HEK293T (cell line): ENCODE results near the gene CTBP1.

Experiments
- ARNT ChIP-seq: fragments of 450-650 bp; IDR thresholded peaks from 2 replicates; pipeline ENCODE4 v1.6.1; 2017; ENCODE audit warnings: mild to moderate bottlenecking
- BHLHE40 ChIP-seq: fragments of 450-650 bp; IDR thresholded peaks from 2 replicates; pipeline ENCODE4 v1.6.1; 2016; ENCODE audit warnings: mild to moderate bottlenecking, moderate library complexity, borderline replicate concordance
- ELF4 ChIP-seq: fragments of 450-650 bp; IDR thresholded peaks from 2 replicates; pipeline ENCODE4 v1.6.1; 2017; ENCODE audit warnings: antibody characterized with exemption
- FOXA1 ChIP-seq: fragments of 450-650 bp; IDR thresholded peaks from 2 replicates; pipeline ENCODE4 v1.6.1; 2016; ENCODE audit warnings: mild to moderate bottlenecking
- FOXM1 ChIP-seq: fragments of 450-650 bp; IDR thresholded peaks from 2 replicates; pipeline ENCODE4 v1.6.1; 2017; ENCODE audit warnings: mild to moderate bottlenecking, borderline replicate concordance
- LEF1 ChIP-seq: fragments of 450-650 bp; IDR thresholded peaks from 2 replicates; pipeline ENCODE4 v1.6.1; 2017; ENCODE audit warnings: mild to moderate bottlenecking, borderline replicate concordance
- SP1 ChIP-seq: fragments of 450-650 bp; IDR thresholded peaks from 2 replicates; pipeline ENCODE4 v1.6.1; 2017
- SUZ12 ChIP-seq: fragments of 450-650 bp; IDR thresholded peaks from 2 replicates; pipeline ENCODE4 v1.6.1; 2016; ENCODE audit warnings: mild to moderate bottlenecking
- TARDBP ChIP-seq: fragments of 450-650 bp; IDR thresholded peaks from 2 replicates; pipeline ENCODE4 v1.6.1; 2016
- TF ChIP-seq, protein P1 (sequence below): fragments of 450-650 bp; IDR thresholded peaks from 2 replicates; pipeline ENCODE4 v1.6.1; 2016

DNA sequence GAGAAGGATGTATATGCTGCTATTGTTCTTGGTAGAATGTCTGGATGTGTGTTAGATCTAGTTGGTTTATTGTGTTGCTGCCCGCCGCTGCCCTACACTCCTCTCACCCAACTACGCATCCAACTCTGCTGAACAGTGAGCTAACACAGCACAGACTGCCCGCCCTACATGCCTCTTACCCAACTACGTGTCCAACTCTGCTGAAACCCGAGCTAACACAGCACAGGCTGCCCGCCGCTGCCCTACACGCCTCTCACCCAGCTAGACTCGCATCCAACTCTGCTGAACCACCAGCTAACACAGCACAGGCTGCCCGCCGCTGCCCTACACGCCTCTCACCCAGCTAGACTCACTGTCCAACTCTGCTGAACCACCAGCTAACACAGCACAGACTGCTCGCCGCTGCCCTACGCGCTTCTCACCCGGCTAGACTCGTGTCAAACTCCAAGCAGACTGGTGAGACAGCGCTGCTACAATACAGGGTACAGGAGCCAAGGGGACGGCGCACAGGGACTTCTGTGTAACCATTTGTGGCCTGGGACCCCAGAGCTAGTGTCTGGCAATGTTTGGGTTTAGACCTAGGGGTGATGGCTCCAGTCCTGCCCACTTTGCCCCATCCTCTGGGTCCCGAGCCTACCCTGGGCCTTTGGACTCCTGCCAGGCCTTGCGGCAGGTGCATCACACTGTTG lies 11.6 kb upstream of the CTBP1 start:
- TF ChIP-seq BHLHE40 (no peak), SP1 (no peak), TARDBP (no peak), ARNT (no peak), SUZ12 (no peak), FOXM1 (no peak), FOXA1 (no peak), LEF1 (no peak), ELF4 (no peak)
- TF ChIP-seq, protein P1, sequence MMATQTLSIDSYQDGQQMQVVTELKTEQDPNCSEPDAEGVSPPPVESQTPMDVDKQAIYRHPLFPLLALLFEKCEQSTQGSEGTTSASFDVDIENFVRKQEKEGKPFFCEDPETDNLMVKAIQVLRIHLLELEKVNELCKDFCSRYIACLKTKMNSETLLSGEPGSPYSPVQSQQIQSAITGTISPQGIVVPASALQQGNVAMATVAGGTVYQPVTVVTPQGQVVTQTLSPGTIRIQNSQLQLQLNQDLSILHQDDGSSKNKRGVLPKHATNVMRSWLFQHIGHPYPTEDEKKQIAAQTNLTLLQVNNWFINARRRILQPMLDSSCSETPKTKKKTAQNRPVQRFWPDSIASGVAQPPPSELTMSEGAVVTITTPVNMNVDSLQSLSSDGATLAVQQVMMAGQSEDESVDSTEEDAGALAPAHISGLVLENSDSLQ: no peak
